Left forelimb (tissue), 1 donor: ENCODE measurements around the gene NFYA.

Source experiments
- DNase-seq: peaks from one replicate; pipeline ENCODE4 v3.0.0-alpha.2; 2018; ENCODE audit warnings: low spot score

Gene NFYA

GRCh38 chr6:41046084-41046483, 26.7 kb upstream of the NFYA start:
- DNase-seq = no peak

GRCh38 chr6:41047306-41047705, 25.5 kb upstream of the NFYA start:
- peak; percentile 30 for DNase-seq

GRCh38 chr6:41047745-41048732, 24.7 kb upstream of the NFYA start:
- peak; percentile 44 for DNase-seq

GRCh38 chr6:41049521-41049920, 23.3 kb upstream of the NFYA start:
- peak; percentile 54 for DNase-seq

GRCh38 chr6:41049955-41050354, 22.8 kb upstream of the NFYA start:
- peak; percentile 22 for DNase-seq

- peak; percentile 22 for DNase-seq
These were observed 22.2 kb upstream of the NFYA start for GRCh38 chr6:41050536-41050935.

GRCh38 chr6:41051873-41052272, 20.9 kb upstream of the NFYA start:
- DNase-seq = no peak

GRCh38 chr6:41053041-41053440, 19.7 kb upstream of the NFYA start, which contains the start of gene APOBEC2:
TSS of gene APOBEC2 (plus strand) at chr6:41053202. CDS start at chr6:41053348, 146 bp downstream.
- DNase-seq = no peak

GRCh38 chr6:41054511-41054910, 18.3 kb upstream of the NFYA start:
- DNase-seq = no peak

- DNase-seq = no peak
These were observed 17.6 kb upstream of the NFYA start for GRCh38 chr6:41055149-41055548.

- DNase-seq = no peak
These were observed 15.8 kb upstream of the NFYA start for GRCh38 chr6:41056768-41057490.

- DNase-seq = no peak
These were observed 14.0 kb upstream of the NFYA start for GRCh38 chr6:41058783-41059181.

GRCh38 chr6:41059556-41059955, 13.2 kb upstream of the NFYA start:
- no peak for DNase-seq

GRCh38 chr6:41061196-41061726, 11.5 kb upstream of the NFYA start:
- no peak for DNase-seq

- DNase-seq = no peak
These were observed 10.7 kb upstream of the NFYA start for GRCh38 chr6:41062056-41062455.

GRCh38 chr6:41063884-41064285, 8.9 kb upstream of the NFYA start:
- no peak for DNase-seq

- no peak for DNase-seq
These were observed 7.9 kb upstream of the NFYA start for GRCh38 chr6:41064841-41065240.

- DNase-seq = no peak
These were observed 7.2 kb upstream of the NFYA start for GRCh38 chr6:41065550-41066026.

GRCh38 chr6:41066867-41067304, 5.9 kb upstream of the NFYA start:
- DNase-seq = no peak

GRCh38 chr6:41071501-41071922, 1.3 kb upstream of the NFYA start:
- DNase-seq = no peak

GRCh38 chr6:41071923-41072835, 595 bp upstream of the NFYA start, which contains the start of gene OARD1:
TSS of gene OARD1 (minus strand) at chr6:41072356. CDS start at chr6:41071634, 722 bp downstream.
- peak; percentile 100 for DNase-seq
